ENCODE measurements around the gene MACF1.

Gene MACF1

GRCh38 chr1:39216771-39217170 lies 12.3 kb downstream of the MACF1 start:
- TF ChIP-seq HDGF (IDR thresholded peaks at IDR 0.05; ENCODE audit: borderline replicate concordance), result no peak
- TF ChIP-seq ARNT (IDR thresholded peaks at IDR 0.05), result no peak
- no peak for TF ChIP-seq LEF1 (IDR thresholded peaks at IDR 0.05; ENCODE audit: borderline replicate concordance)
- ChIA-PET CTCF (interaction anchor here (1.0 to 4.1 kb wide), 2 partner anchors 24 to 118 kb away, joined by 3 to 14 read pairs; no protein-coding TSS in a partner anchor), POLR2A (no interaction called here)
- DNase-seq (ENCODE audit: extremely low spot score), result no peak

- CTCF ChIA-PET, result interaction anchor here (0.6 kb wide), 1 partner anchor 246 kb away, joined by 3 read pairs; no protein-coding TSS in a partner anchor
- no peak for DNase-seq (ENCODE audit: extremely low spot score)
- POLR2A ChIA-PET, result no interaction called here
- no peak for TF ChIP-seq PKNOX1 (IDR thresholded peaks at IDR 0.05)
- no peak for TF ChIP-seq SUZ12 (IDR thresholded peaks at IDR 0.05)
- no peak for TF ChIP-seq BHLHE40 (IDR thresholded peaks at IDR 0.05; ENCODE audit: borderline replicate concordance)
- no peak for TF ChIP-seq FOXM1 (IDR thresholded peaks at IDR 0.05; ENCODE audit: borderline replicate concordance)
- TF ChIP-seq HDGF (IDR thresholded peaks at IDR 0.05; ENCODE audit: borderline replicate concordance), result no peak
- TF ChIP-seq NFRKB (IDR thresholded peaks at IDR 0.05), result no peak
- no peak for TF ChIP-seq L3MBTL2 (conservative IDR thresholded peaks at IDR 0.05)
Observed at GRCh38 chr1:39220891-39221870, 16.7 kb downstream of the MACF1 start.

GRCh38 chr1:39224295-39224829 lies 19.9 kb downstream of the MACF1 start:
- POLR2A ChIA-PET, result no interaction called here
- DNase-seq (ENCODE audit: extremely low spot score), result no peak
- CTCF ChIA-PET, result no interaction called here
- no peak for TF ChIP-seq SP1 (IDR thresholded peaks at IDR 0.05)
- TF ChIP-seq LEF1 (IDR thresholded peaks at IDR 0.05; ENCODE audit: borderline replicate concordance), result no peak
- TF ChIP-seq HDGF (IDR thresholded peaks at IDR 0.05; ENCODE audit: borderline replicate concordance), result no peak
- no peak for TF ChIP-seq ZNF384 (IDR thresholded peaks at IDR 0.05)
- TF ChIP-seq SUZ12 (IDR thresholded peaks at IDR 0.05), result no peak
- no peak for TF ChIP-seq NFRKB (IDR thresholded peaks at IDR 0.05)
- no peak for TF ChIP-seq FOXA1 (IDR thresholded peaks at IDR 0.05)
- TF ChIP-seq ARNT (IDR thresholded peaks at IDR 0.05), result no peak
- no peak for TF ChIP-seq PKNOX1 (IDR thresholded peaks at IDR 0.05)
- no peak for TF ChIP-seq FOXK2 (IDR thresholded peaks at IDR 0.05)
- no peak for TF ChIP-seq TARDBP (IDR thresholded peaks at IDR 0.05)
- TF ChIP-seq L3MBTL2 (conservative IDR thresholded peaks at IDR 0.05), result no peak
- no peak for TF ChIP-seq FOXM1 (IDR thresholded peaks at IDR 0.05; ENCODE audit: borderline replicate concordance)
- no peak for TF ChIP-seq BHLHE40 (IDR thresholded peaks at IDR 0.05; ENCODE audit: borderline replicate concordance)

- no peak for TF ChIP-seq ARNT (IDR thresholded peaks at IDR 0.05)
- no peak for TF ChIP-seq FOXK2 (IDR thresholded peaks at IDR 0.05)
- TF ChIP-seq ELF4 (IDR thresholded peaks at IDR 0.05), result no peak
- TF ChIP-seq SUZ12 (IDR thresholded peaks at IDR 0.05), result no peak
- DNase-seq (ENCODE audit: extremely low spot score), result no peak
- CTCF ChIA-PET, result no interaction called here
- POLR2A ChIA-PET, result interaction anchor here (2.1 kb wide), 1 partner anchor 13 kb away, joined by 6 read pairs; no protein-coding TSS in a partner anchor
Observed at GRCh38 chr1:39226836-39227235, 22.3 kb downstream of the MACF1 start.

- TF ChIP-seq HDGF (IDR thresholded peaks at IDR 0.05; ENCODE audit: borderline replicate concordance), result no peak
- TF ChIP-seq L3MBTL2 (conservative IDR thresholded peaks at IDR 0.05), result no peak
- TF ChIP-seq CTBP1 (IDR thresholded peaks at IDR 0.05; ENCODE audit: borderline replicate concordance), result no peak
- TF ChIP-seq SUZ12 (IDR thresholded peaks at IDR 0.05), result no peak
- TF ChIP-seq ZNF384 (IDR thresholded peaks at IDR 0.05), result no peak
- no peak for TF ChIP-seq PKNOX1 (IDR thresholded peaks at IDR 0.05)
- no peak for TF ChIP-seq FOXK2 (IDR thresholded peaks at IDR 0.05)
- no peak for TF ChIP-seq ARNT (IDR thresholded peaks at IDR 0.05)
- no peak for TF ChIP-seq TARDBP (IDR thresholded peaks at IDR 0.05)
- no peak for TF ChIP-seq BHLHE40 (IDR thresholded peaks at IDR 0.05; ENCODE audit: borderline replicate concordance)
- TF ChIP-seq FOXM1 (IDR thresholded peaks at IDR 0.05; ENCODE audit: borderline replicate concordance), result no peak
- TF ChIP-seq LEF1 (IDR thresholded peaks at IDR 0.05; ENCODE audit: borderline replicate concordance), result no peak
- no peak for TF ChIP-seq SP1 (IDR thresholded peaks at IDR 0.05)
- no peak for TF ChIP-seq NFRKB (IDR thresholded peaks at IDR 0.05)
- no peak for TF ChIP-seq ELF4 (IDR thresholded peaks at IDR 0.05)
- no peak for TF ChIP-seq FOXA1 (IDR thresholded peaks at IDR 0.05)
- POLR2A ChIA-PET, result no interaction called here
- CTCF ChIA-PET, result no interaction called here
- DNase-seq (ENCODE audit: extremely low spot score), result no peak
Observed at GRCh38 chr1:39228252-39228651, 23.8 kb downstream of the MACF1 start.

- CTCF ChIA-PET, result no interaction called here
- POLR2A ChIA-PET, result no interaction called here
Observed at GRCh38 chr1:39229504-39229903, 25.0 kb downstream of the MACF1 start.

More at GRCh38 chr1:39229504-39229903, 25.0 kb downstream of the MACF1 start:
- TF ChIP-seq L3MBTL2 (conservative IDR thresholded peaks at IDR 0.05) (no peak), TARDBP (IDR thresholded peaks at IDR 0.05) (no peak), BHLHE40 (IDR thresholded peaks at IDR 0.05; ENCODE audit: borderline replicate concordance) (no peak), FOXM1 (IDR thresholded peaks at IDR 0.05; ENCODE audit: borderline replicate concordance) (no peak), FOXA1 (IDR thresholded peaks at IDR 0.05) (no peak), CTBP1 (IDR thresholded peaks at IDR 0.05; ENCODE audit: borderline replicate concordance) (no peak), HDGF (IDR thresholded peaks at IDR 0.05; ENCODE audit: borderline replicate concordance) (no peak), PKNOX1 (IDR thresholded peaks at IDR 0.05) (no peak), LEF1 (IDR thresholded peaks at IDR 0.05; ENCODE audit: borderline replicate concordance) (no peak), ELF4 (IDR thresholded peaks at IDR 0.05) (no peak)
- no peak for DNase-seq (ENCODE audit: extremely low spot score)

All from HEK293T (cell line).